Activated T-cell treated with anti-CD3 and anti-CD28 coated beads for 1 hour (primary cell): ENCODE data around the gene GBE1.
"Not testable (repeated sequence)": the region's sequence is repeated elsewhere in the genome, so short reads cannot be mapped to it uniquely, and the experiment has no call there.

Experiments used
- DNase-seq: peaks from one replicate; pipeline ENCODE4 v3.0.0-alpha.2; 2020; ENCODE audit warnings: low read depth

The GBE1 gene

DNA sequence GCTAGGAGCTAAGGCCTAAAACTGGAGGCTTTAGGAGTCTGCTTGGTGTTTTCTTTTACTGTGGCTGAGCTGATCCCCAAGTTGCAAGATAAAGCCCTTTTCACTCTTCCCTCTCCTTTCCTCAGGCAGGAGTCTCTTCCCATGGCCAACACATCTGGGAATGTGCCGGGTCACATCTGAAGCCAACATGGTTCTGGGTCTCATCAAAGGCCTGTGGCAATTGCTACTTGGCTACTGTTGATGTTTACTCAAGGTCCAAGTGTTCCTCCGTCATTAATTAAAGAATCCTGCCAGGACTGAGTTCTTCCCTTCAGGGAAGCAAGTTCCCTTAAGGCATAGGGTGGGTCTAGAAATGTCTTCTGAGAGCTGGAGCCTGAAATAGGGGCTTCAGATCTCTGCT is 230.2 kb downstream of the GBE1 start:
- no peak for DNase-seq

DNA sequence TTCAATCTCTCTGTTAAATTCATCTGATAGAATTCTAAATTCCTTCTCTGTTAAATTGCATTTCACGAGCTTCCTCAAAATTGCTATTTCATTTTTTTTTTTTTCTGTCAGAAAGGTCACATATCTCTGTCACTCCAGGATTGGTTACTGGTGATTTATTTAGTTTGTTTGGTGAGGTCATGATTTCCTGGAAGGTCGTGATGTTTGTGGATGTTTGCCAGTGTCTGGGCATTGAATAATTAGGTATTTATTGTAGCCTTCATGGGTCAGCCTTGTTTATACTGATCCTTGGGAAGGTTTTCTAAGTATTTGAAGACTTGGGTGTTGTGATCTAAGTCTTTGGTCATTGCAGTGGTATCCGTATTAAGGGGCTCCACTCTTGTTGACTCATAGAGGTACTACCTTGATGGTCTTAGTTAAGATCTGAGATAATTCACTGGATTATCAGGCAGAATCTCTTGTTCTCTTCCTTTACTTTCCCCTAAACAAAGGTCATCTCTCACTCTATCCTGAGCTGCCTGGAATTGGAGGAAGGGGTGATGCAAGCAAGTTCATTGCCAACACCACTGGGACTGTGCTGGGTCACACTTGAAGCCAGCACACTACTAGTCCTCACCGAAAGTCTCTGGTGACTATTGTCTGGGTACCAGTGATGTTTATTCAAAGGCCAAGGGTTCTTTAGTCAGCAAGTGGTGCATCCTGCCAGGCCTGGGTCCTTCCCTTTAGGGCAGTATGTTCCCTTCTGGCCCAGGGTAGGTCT is 231.1 kb downstream of the GBE1 start:
- DNase-seq, result no peak

DNA sequence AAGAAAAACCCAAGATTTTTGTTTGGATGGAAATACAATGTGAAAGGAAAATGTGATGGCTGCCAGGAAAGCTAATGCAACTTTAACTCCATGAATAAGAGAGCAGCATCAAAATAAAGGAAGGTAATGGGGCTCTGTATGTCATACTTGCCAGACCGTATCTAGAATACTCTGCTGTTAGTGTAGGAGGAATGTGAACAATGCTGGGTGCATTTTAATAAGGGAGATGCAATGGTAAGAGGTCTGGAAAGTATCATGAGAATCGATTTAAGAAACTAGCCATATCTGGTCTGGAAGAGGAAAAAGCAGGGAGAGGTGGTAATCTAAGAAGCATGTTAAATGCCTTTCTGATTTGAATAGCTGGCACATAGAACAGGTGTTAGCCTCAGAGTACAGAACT is 239.6 kb downstream of the GBE1 start:
- no peak for DNase-seq

DNA sequence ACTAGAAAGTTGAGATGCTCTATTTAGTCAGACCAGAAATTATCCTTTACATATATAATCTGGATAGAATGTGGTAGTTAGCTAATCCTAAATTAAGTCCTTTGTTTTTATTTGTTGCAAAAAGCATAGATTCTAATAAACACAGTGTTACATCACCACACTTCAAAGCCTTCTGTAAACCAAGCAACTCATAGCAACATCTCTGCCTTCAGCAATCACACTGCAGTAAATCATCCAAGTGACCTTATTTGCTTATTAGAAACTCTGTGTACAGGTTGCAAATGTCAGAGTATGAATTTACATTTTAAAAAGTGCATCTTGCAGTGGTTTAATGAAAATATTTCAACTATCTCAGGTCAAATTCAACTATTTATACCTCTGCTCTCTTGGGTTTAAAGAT is 242.5 kb downstream of the GBE1 start:
- no peak for DNase-seq

DNA sequence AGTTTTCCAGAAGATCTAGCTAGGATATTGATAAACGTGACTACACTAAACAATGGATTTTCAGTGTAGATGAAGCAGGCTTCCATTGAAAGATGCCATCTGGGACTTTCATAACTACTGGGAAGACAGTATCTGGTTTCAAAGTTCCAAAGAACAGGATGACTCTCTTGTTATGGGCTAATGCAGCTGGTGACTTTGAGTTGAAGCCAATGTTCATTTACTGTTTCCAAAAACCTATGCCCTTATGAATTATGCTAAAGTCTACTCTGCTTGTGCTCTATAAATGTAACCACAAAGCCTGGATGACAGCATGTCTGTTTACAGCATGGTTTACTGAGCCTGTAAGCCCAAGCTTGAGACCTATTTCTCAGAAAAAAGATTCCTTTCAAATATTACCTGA is 245.4 kb downstream of the GBE1 start:
- DNase-seq, result no peak

DNA sequence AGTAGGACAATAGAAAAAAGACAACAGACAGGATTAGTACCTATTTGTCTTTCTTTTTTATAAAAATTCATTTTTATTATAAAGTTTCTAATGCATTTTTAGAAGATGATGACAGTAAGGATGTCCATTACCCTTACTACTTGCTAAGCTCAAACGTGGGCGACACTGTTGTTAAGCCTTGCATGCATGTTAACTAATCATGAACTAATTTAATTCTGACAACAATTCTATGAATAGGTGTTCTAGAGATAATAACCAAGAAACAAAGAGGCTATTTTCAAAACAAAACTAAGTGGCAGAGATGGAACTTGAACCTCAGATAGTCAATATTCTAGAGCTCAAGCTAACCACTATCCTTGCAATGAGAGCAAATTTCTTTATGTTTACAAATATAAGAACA is 247.9 kb downstream of the GBE1 start:
- DNase-seq, result no peak

DNA sequence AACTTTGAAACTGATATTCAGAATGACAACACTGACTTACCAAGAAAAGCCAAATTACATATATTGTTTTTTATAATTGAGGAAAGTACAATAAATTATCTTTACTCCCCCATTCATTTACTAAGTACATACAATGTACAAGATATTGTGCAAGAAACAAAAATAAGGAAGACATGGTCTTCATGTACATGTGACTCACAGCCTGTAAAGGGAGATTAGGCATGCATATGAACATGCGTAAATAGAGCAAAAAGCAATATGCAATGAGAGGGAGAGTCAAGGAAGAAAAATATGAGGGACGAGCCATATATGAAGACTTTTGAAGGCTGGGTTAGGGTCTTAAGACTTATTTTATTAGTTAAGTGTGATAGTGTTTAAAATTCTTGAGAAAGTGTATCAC is 258.4 kb downstream of the GBE1 start:
- DNase-seq, result no peak

DNA sequence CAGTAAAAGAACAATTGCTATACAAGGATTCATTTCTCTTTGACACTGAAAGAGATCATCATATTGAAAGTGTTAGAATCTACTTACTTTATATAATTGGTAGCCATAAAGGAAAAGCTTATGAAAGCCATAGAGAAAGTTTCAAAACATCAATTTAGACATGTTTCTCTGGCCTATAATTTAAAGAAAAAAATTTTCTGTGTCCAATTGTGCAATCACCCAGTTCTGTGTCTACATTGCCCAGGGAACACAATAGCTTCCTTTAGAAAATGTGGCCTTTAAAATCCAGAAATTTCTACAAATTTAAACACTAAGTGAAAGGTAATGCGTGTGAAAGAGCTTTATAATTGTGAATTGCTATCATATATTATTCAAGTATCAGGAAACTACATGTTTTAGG is 259.2 kb downstream of the GBE1 start:
- no peak for DNase-seq

DNA sequence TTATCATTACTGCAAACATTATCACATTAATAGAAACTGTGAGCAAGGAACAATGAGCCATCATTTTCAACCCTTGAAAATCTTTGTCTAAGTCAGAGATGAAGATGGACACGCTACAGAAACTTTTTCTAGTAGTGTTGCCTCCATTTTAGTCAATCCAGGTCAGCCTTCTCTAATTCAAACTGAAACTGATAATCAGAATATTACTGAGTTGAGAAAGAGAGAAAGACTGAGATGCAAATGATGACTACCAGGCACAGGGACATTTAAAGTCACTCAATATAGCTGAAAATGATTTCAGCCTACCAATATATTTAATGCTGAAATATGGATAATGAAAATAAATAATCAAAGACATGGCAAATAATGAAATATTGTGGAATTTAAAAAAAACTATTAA is 261.4 kb downstream of the GBE1 start:
- no peak for DNase-seq

DNA sequence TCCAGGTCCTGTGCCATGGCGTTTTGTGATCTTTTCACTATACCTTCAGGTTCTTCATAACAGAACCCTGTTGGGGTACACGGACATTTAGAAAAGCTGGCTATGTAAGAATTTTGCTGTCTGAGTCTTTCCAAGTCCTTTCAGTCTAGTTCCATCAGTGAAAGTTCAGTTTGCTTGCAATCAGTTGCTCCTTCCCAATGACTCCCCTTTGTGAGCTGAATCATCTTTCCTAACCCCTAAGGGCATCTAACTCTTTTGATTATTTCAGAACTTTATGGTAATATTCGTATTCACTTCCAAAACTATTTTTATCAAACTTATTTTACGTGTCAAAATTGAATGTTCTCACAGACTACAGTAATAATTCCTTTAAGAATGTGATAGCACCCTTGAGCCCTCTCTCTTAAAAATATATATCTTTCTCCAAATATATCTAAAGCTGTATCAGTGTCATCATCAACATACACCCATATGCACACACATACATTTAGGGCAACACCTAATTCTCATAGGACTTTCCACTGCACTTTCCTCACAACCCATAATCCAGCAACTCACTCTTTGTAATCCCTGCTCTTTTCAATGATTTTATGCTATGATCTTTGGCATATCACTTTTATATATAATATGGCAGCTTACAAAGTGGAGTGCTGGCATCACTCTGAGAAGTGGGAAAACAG is 263.7 kb downstream of the GBE1 start:
- DNase-seq, result no peak

DNA sequence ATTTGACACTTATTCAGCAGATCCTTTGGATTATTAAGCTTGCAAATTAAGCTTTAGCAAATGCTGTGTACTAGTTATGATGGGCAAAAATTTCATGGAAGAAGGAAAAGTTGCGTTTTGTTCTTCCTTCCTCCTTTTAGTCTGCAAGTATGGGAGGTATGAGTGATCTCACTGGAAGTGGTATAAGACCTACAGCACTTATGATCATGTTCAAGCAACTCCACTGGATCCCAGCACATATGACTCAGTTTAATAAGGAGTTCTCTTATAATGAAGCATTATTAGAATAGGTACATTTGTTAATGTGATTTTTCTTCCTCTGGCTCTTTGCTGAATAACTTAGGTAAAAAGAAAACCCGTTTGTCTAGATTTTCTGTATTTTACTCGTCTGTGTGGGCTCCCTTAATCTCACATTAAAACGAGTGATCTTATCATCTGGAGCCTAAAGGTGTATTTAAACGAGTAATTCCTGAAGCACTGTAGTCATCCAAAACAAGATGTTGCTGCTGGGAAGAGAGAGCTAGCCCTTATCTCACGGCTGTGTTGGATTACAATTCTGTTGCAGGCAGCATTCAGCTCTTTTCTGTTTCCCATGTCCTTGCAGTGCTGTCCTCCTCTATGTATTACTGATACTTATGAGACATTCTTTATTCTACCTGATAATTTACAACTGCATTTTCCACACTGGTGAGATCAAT is 264.9 kb downstream of the GBE1 start:
- DNase-seq, result no peak

DNA sequence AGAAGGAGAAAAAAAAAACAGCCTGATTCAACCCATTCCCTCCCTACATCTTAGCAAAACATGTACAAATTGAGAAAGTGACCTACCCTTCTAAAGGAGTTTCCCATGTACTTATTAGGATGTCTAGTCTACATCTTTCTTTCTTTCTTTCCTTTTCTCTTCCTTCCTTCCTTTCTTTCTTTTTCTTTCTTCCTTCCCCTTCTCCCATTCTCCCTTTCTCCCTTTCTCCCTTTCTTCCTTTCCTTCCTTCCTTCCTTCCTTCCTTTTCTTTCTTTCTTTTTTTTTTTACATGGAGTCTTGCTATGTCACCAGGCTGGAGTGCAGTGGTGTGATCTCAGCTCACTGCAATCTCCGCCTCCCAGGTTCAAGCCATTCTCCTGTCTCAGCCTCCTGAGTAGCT is 269.0 kb downstream of the GBE1 start:
- not testable (repeated sequence) for DNase-seq

DNA sequence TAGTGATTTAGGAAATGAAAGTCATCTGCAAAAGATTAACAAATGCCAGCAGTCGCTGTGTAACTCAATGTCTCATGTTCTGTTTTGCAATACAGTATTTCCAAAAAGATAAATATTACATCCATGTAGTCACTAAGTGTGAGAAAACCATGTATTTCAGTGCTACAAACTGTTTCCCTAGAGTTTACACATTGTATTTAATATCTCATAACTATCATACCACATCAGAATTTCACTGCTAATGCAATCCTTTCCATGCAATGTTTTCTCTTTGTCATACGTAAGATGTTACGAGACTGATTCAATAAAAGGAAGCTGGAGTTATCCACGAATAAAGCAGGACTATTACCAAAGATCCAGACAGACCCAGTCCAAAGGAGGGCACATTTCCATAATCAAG is 269.4 kb downstream of the GBE1 start:
- no peak for DNase-seq

DNA sequence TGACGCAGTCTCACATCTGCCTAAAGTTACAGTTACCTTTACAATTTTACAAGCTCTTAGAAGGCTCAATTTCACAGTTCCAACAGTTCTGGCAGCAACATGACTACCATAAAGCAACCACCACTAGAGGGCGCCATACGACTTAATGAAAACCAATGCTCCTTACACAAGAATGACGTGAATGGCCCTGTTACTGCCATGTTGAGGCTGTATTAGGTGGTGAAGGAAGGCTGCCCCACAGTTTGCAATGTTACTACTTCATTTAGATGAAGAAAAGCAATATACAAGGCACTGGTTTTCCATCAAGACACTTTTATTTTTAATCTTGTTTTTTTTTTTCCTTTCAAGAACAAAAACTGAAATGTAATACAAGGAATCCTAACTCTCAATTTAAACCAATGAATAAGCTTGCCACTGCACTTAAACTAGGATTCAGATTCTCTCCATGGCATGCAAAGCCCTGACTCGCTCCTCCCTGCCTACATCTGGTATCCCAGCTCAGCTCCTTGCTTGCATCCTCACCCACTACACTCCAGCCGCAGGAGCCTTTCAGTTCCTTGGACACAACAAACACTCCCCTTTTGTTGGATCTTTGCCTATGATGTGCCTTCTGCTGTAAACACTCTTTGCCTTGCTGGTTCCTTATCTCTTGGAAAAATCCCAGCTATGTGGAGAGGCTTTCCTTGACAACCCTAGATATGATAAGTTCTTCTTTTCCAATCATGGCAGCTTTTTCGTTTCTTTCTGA is 270.7 kb downstream of the GBE1 start:
- peak; percentile 67 for DNase-seq

DNA sequence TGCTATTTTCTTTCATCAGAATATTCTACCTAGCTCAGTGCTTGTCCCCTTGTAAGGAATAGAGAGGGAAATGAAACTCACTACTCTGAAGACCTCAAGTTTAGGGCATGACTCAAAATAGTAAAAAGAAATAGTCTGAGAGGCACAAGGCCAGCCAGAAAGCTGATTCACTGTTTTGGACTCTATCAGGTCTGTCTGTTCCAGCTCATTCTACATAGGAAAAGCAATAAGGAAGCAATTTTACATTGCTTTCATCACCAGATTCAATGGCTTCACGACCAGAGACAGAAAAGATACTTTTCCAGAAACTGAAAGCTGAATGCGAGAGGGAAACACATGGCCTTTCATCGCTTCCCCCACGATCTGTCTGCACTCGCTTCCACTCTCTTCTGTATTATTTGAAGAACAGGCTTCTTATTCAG is 276.0 kb downstream of the GBE1 start:
- DNase-seq, result no peak

DNA sequence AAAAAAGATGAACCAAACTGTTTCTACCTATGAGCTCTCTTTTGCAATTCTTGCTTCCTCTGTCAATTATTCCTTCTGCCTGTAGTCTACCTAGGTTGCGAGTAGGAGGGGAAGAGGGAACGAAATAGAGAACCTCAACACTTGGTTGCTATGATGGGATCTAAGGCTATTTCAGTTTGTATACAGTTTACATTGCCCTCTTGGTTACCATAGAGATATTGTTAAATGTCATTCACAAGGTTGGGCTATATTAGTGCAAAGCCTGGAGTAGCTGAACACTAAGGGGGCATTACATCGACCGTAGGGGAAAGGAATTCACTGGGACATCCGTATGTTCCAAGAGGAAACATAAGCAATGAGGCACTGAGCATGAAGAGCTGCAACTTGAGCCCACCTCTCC is 276.9 kb downstream of the GBE1 start:
- no peak for DNase-seq

DNA sequence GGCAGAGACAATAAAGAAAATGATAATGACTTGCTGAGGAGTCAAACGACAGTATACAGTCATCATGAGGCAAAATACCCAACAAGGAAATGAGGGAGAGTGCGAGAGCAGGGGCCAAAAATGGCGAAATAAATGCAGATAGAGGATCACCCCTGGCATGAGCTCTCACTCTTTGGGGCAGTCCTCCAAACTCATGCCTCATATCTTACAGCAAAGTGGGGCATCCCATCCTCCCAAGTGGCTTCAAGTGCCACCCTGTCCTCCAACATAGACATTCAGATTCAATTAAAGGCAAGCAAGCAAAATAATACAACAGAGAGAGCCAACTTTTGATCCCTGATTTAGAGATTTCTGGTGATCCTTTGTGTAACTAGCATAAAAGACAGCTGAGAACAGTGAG is 278.4 kb downstream of the GBE1 start:
- no peak for DNase-seq

DNA sequence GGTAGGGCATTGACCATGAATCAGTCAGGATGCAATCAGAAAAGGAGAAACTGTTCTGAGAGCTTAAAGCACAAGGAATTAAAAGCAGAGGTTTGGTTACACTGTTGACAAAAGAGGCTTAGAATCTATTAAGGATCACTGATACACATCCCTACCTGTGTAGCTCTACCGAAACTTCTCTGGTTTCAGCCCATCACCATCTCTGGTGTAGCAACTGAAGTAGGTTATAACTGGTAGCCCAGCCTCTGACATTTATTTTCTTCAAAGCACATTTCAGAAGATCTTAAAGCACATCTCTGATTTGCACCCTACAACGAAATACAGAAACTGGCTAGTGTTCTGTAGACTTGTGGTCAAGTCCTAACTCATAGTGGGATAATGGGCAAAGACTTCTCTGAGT is 283.7 kb downstream of the GBE1 start:
- DNase-seq, result no peak

DNA sequence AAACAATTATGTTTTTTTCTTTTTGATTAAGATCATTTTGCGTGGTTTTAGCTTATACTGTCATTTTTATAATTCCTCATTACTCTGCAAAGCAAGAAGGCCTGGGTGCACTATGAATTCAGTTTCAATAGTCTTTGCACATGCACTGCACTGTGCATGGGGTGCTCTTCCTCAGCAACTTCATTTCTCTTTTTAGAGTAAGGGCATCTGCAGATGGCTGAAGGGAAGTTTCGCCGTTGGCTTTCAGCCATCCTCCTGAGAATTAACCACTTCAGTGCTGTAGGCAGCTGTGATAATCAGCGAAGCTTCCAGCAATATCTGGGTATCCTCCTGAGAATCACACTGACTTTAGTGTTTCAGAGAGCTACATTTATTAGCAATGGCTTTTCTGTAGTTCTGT is 284.8 kb downstream of the GBE1 start:
- no peak for DNase-seq

DNA sequence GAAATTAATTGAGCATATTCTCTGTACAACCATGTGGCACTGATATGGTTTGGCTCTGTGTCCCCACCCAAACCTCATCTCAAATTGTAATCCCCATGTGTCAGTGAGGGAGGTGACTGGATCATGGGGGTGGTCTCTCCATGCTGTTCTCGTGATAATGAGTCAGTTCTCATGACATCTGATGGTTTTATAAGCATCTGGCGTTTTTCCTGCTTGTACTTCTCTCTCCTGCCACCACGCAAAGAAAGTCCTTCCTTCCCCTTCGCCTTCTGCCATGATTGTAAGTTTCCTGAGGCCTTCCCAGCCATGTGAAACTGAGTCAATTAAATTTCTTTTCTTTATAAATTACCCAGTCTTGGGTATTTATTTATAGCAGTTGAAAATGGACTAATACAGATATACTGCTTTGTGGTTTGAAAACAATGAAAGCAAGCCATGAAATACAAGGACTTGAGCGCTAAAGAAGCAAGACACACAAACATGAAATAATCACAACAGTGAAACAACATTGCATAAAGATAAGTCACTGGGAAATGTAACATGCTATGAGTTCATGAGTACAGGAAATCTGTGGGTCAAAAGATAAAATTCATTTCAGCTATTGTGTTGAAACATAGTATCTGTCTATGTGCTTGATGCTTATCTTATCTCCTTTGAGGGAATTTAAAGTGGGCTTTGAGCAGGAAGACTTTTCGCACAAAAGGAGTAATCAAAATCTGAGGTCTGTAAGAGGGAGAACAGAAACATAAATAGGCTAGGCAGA is 288.7 kb downstream of the GBE1 start:
- no peak for DNase-seq

DNA sequence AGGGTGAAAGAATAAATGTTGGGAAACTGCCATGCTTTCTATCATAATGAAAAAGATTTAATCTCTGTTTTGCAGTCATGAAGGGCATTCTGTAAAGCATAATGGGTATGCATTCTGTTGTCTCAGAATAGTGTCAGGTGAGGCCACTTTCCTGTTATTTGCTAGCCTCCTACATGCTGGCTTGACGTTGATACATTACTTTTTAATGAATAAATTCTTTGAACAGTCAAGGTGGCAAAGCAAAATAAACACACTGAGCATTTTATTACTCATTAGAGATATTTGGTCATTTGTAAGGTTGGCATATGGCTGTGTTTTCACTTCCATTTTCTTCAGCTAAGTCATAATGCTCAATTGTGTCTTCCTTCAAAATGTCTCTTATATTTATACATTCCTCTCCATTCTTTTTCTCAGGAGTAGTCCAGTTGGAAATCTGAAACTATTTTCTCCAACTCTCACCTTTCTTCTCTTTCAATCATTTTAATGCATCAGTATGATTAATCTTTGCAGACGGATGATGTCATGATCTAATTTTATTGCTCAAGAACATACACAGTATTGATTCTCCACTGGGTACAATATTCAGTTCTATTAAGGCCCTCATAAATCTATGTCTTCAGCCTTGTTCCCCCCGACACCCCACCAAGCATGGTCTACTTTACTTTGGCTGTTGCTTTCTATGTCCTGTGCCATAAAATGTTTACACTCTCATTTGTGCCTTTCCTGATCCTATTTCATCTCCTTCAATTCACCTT is 290.7 kb downstream of the GBE1 start:
- DNase-seq, result no peak
